Stimulated activated CD4-positive, alpha-beta T cell treated with anti-CD3 and anti-CD28 coated beads, Interleukin-12 subunit alpha, Interleukin-12 subunit beta, amount 100 ng/mL, for 4 hours (primary cell): ENCODE results near the gene PRKG1.
"Not testable (repeated sequence)": the region's sequence is repeated elsewhere in the genome, so short reads cannot be mapped to it uniquely, and the experiment has no call there.

Experiments
- DNase-seq: peaks from one replicate; pipeline ENCODE4 v3.0.0-alpha.2; 2020

PRKG1 gene

DNA sequence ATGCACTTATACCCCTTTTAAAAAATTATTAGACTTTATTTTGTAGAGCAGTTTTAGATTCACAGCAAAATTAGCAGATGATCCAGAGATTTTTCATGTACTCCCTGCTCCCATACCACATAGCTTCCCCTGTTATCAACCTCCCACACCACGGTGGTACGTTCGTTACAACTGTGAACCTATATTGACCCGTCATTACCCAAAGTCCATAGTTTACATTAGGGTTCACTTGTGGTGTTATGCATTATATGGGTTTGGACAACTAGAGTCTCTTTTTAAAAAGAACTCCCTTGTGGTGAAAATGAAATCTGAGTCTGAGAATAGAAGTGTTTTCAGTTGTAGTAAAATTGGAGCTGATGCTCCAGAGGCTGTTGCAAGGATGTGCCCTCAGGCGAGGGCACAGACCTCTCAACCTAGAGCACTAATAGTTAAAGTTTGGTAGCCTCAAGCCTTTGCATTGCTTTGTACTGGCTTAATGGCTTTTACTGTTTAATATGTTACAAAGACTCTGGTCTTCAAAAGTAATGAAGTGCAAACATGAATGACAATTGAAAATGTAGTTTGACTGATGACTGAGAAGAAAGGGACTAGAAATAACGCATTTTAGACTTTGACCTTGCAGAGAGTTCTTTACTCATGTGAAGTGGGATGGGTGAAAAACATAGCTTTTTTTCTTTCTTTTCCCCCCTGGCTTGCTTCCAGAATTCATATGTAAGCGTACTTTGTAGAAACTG lies 655.7 kb downstream of the PRKG1 start:
- DNase-seq, result no peak

DNA sequence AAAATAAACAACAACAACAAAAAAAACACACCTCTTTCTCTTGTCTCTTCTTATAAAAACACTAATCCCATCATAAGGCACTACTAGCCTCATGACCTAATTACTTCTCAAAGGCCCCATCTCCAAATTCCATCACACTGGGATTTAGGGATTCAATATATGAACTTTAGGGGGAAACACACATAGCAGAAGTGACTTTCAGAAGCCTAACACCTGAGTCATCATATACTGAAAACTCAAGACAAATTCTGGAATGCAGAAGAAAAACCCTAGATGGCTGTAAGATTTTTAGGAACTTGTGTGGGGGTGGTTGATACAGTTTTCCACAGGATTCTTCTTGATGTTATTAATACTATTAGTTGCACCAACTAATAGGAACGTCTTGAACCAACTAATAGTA lies 658.8 kb downstream of the PRKG1 start:
- DNase-seq, result no peak

DNA sequence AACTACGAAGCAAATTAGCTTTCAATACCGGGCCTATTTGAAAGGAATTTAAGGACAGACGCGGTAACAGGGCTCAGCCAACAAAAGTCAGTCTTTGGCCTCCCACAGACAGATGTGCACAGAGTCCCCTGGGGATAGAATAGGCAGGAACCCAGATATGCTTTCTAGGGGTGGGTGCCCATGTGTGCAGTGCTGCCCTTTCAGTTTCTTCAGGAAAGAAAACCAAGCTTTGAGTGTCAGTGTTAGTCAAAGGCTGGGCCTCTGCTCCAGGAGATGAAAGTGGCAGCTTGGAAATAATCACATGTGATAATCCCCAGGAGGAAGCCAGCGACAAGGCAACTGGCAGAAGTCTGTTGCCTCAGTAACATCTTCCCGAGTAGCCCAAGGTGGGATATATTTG lies 668.9 kb downstream of the PRKG1 start:
- no peak for DNase-seq

DNA sequence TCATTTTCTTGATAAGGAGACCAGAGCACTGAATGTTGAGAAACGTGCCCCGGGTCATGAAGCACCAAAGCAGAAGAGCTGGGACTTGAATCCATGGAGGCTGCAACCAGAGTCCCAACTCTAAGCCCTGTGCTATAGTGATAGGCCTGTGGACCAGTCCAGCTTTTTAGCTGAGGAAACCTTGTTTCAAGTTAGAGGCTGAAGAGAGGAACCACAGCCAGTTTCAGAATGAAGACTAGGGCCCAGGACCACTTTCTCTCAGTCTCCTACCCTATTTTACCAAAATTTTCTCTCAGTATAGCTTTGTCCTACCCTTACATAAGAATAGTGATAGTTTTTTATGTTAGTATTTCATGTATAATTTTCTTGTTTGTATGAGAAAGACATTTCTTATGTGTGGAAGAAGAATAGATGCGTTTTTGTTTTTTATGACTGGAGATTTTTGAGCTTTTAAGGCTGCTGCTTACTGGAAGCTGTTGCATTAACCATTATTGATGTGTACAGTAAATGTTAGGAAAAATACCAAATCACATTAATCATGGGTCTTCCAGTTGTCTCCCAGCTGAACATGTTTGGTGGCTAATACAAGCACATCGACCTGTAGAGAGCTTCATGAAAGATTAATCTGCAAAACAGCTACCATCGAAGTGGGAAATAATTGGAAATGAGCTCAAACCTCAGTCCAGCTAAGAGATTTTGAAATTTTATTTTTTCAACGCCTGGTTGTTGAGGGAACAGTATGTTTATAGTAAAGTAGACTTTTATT lies 670.1 kb downstream of the PRKG1 start:
- DNase-seq, result no peak

DNA sequence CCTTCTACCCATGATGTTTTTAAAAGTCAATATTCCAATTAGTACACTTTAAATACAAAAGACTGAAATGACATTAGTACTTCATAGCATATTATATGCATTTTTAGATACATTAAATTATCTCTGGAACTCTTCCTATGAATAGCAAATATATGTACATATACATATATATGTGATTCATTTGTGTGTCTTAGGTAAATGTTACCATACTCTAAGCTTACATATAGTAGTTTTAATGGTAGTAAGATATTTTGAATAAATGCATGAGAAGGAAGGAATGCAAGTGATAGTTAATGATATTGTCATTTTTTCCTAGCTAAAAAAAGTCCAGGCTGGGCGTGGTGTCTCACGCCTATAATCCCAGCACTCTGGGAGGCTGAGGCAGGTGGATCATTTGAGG lies 671.1 kb downstream of the PRKG1 start:
- no peak for DNase-seq

DNA sequence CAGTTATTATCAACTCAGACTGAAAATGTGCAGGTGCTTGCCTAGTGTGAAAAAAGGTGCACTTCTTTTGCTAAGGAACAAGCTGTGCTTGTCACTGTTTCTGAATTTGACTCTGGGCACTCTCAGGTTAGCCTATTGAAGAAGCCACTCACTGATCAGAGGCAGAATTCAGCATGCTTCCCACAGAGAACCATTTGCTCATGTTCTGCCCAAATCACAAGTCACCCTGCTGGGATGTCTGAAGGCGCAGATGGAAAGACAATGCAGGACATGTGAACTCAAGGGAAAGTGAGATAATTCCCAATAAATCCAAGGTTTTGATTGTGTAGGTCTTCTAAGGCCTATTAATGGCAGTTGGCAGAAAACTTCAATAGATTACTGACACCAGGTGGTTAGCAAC lies 672.9 kb downstream of the PRKG1 start:
- no peak for DNase-seq

DNA sequence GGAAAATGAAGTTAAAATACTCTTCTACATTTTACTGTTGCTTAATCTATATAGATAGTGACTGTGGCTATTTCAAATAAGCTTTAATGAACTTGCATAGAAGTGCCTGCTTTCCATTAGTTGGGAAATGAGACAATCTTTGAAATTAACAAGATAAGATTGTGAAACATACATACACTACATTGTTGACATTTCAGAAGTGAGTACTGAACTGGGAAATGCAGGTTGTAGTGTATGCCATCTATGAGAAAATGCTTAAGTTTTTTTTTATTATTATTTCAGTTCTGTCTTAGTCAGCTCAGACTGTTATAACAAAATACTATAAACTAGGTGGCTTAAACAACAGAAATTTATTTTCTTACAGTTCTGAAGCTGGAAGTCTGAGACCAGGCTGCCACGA lies 674.7 kb downstream of the PRKG1 start:
- DNase-seq, result no peak

DNA sequence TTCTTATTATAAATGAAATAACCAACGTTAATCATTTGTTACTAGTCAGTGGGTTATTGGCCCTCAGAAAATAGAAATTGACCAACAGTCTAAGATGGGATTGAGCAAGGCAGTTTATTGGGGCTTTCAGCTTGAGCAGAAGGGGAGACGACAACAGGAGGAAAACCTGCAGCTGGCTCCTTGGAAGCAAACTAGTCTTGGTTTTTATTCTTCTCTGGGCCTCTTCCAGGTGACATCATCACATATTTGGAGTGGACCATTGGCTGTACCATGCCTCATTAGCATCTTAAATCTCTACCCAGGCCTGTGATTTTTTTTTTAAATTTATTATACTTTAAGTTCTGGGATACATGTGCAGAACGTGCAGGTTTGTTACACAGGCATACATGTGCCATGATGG lies 684.1 kb downstream of the PRKG1 start:
- no peak for DNase-seq

DNA sequence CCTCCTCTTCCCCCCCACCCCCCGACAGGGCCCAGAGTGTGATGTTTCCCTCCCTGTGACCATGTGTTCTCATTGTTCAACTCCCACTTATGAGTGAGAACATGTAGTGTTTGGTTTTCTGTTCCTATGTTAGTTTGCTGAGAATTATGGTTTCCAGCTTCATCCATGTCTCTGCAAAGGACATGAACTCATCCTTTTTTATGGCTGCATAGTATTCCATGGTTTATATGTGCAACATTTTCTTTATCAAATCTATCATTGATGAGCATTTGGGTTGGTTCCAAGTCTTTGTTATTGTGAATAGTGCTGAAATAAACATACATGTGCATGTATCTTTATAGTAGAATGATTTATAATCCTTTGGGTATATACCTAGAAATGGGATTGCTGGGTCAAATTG lies 684.6 kb downstream of the PRKG1 start:
- not testable (repeated sequence) for DNase-seq

DNA sequence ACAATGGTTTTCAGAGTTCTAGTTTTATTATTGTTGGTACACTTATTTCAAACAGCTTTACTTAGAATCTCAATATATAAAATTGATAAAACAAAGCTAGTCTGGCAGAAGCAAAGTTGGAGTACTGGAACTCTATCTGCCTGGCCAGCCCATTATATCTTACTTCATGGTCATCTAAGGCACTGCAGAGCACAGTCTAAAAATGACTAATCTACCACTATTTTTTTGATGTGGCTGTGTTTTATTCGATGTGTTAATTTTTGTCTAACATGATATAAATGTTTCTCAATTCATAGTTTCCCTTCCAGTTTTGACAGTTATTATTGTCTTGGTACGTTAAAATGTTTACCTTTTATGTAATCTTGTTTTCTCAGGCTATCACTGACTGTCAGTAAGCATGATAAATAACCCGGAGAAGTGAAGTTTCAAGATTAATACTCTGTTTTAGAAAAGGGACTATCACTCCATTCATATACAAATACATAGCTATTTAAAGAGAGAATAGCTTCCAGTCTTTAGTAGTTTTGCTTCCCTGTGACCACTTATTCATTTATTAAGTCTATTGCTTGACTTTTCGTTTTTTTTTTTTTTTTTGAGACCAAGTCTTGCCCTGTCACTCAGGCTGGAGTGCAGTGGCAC lies 685.7 kb downstream of the PRKG1 start:
- no peak for DNase-seq

DNA sequence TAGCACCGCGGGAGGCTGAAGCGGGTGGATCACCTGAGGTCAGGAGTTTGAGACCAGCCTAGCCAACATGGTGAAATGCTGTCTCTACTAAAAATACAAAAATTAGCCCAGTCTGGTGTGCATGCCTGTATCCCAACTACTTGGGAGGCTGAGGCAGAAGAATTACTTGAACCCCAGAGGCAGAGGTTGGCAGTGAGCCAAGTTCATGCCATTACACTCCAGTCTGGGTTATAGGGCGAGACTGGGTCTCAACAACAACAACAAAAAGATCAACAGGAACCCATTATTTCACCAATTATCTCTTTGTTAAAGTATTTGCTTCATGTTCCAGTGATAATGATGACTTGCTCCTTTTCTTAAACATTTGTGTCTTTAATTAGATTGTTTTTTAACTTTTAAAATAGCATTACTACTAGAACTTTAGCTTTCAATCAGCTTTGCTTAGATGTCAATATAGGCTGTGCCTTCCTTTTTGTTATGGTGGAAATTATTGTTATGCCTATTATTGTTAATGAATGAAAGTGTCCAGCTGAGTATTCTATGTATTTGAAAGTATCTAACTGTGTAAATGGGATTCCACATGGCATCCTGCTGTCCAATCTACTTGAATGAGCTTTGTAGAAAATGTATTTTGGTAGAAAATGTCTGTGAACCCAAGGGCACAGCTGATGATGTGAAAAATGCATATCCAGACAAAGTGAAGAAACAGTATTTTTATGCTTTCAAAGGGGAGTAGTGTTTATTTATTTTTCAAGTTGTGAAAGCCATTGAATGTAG lies 686.8 kb downstream of the PRKG1 start:
- DNase-seq, result no peak

DNA sequence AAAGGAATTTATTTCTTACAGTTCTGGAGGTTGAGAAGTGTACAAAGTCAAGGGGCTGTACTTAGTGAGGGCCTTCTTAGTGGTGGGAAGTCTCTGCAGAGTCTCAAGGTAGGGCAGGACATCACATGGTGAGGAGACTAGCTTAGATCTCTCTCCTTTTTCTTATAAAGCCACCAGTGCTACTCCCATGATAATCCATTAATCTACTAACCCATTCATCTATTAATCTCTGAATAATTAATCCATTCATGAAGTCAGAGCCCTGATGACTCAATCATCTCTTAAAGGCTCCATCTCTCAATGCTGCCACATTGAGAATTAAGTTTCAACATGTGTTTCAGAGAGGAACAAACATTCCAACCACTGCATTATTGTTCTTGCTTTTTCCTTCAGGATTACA lies 689.5 kb downstream of the PRKG1 start:
- DNase-seq, result no peak

DNA sequence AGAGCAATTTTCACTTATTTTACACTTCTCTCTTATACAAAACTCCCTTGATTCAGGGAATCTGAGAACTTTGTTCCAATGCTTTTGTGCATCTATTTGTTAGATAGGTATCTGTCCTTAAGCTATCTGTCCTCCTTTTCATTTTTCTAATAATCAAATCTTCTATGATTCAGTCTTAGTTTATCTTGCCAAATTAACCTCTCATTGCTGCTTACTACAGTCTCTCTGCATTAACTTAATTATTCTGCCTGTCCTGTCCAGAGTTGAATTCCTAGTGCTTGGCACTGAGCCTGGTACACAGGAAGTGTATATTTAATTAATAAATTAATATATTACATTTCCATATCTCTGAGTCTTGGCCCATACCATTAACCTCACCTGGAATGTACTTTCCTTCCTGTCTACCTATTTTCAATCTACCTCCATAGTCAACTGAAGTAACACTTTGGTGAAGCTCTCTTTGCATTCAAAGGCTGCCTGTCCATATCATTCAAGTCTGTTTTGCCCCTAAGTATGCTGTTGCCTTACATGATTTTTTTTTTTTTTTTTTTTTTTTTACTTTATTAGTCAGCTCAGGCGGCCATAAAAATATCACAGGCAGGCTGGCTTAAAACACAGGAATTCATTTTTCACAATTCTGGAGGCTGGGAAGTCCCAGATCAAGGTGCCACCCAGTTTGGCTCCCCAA lies 691.1 kb downstream of the PRKG1 start:
- DNase-seq, result no peak

DNA sequence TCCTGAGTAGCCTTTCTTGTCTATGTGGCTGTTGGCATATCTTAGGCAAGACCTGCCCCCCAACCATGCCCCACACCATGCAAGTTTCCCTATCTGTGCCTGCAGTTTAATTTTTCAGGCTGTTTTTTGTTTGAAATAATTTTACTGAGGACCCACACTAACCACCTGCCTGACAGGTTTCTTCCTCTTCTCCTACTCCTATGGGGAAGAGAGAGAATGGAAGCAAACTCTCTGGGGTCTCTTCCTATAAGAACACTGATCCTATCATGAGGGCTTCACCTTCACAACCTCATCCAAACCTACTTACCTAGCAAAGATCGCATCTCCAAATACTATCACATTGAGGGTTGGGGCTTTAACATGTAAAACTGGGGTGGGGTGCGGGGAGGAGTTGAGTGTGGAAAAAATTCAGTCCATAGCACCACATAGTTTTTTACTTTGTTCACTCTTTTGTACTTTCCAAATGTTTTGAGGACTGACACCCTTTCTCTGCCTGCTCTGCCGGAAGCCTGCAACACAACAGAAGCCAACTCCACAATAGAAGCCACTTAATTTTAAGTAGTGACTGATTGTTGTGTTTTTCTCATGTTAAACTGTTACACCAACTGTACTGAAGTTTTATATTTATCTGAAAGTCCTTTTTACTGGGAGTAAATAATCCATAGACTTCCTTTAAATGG lies 692.3 kb downstream of the PRKG1 start:
- DNase-seq, result no peak

DNA sequence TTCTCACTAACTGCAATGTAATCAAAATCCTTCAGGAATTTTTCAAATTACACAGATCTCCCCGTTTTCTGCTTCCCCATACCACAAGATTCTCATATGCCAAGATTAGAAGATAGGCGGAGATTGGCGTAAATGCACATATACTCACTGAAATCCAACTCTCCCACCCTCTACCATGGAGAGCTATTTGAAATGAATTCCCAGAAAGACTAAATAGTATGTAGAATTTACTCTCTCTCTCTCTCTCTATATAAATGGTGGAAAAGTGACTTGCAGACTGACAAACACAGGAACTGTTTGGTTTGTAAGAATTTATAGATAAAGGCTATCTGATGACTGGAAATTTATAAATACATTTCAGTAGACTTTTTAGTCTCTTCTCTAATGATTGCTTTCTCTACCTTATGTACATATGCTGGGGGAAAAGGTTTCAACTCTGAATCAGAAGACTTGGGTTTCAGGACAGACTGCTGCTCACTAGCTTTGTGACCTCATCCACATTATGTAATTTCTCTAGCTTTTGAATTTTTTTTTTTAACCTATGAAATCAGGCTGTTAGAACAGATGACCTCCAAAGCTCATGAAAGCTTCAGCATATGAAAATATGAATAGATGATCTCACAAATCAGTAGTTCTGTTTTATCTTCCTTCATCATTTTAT lies 692.9 kb downstream of the PRKG1 start:
- DNase-seq, result no peak

DNA sequence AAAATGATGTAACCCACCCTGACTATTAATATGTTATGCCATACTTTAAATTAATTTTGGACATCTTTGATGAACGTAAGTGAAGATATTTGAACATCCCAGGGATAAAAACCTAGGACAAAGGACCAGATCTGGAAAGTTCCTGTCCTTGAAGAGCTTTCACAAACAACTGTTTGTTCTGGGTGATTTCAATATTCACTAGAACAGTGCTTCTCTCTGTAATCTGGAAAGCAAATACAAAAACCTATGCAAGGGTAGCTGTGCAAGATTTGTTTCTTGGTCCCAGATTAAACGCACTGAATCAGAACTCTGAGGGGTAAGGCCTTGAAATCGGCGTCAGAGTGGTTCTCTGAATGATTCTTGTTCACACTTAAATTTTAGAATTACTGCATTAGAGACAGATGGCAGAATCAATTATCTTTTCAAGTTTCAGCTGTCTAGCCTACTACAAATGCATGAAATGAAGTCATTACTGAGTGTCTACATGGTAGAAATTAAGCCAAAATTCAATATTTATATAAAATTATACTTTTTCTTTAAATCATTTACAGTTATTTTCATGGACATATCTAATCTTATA lies 694.7 kb downstream of the PRKG1 start:
- no peak for DNase-seq

DNA sequence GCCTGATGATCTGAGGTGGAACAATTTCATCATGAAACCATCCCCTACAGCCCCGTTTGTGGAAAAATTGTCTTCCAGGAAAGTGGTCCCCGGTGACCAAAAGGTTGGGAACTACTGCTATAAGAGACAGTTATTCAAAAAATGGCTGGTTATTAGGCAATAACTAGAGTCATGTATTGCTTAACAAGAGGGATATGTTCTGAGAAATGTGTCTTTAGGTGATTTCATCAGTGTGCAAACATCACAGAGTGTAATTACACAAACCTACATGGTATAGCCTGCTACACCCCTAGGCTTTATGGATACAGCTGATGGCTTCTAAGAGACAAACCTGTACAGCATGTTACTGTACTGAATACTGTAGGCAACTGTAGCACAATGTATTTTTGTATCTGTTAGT lies 696.4 kb downstream of the PRKG1 start:
- DNase-seq, result no peak

DNA sequence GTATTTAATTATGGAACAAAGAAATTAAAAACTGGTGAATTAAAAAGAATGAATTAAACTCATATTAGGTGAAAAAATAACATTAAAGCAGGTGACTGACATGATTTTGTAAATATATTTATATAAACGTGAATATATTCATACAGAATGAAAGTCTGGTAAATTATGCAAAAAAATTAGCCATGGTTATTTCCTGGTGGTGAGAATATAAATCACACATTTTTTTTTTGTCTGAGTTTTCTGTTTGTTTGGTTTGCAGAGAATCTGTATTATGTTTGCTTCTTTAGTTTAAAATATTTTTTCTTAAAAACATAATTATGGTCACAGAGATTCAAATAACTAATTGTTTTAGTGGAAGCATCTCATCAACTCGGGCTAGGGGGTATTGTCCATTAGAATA lies 698.1 kb downstream of the PRKG1 start:
- no peak for DNase-seq

DNA sequence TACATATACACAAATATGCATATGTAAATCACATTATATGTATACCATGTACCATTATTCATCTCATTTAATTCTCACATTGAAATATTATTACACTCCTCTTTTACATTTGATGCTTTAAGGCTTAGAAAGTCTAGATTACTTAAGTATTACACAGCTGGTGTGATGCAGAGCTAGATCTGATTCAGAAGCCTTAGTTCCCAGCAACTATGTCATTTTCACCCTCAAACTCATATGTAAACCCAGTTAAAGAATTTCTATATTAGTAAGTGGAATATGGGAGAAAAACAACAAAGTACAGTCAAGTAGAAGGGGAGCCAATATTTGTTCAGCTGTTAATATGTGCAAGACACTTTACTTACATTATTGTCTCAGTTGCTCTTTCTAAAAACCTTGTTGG lies 699.4 kb downstream of the PRKG1 start:
- DNase-seq, result no peak

DNA sequence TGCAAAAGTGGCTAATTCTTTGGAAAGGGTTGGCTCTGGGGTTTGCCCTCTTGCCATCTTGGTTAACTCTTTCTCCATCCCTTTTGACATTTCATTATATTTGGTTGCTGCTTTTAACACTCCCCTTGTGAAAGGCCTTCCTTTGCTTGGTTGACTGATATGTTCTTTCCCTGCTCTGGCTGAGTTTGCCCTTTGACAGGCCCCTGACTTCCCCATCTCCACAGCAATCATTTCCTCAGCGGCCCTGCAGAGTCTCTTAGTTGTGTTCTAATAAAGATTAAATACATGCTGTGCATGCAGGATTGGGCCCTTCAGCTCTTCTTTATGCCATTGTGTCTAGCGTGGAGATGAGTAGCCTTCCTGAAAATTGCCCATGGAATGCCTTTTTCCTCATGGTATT lies 709.7 kb downstream of the PRKG1 start:
- DNase-seq, result no peak

DNA sequence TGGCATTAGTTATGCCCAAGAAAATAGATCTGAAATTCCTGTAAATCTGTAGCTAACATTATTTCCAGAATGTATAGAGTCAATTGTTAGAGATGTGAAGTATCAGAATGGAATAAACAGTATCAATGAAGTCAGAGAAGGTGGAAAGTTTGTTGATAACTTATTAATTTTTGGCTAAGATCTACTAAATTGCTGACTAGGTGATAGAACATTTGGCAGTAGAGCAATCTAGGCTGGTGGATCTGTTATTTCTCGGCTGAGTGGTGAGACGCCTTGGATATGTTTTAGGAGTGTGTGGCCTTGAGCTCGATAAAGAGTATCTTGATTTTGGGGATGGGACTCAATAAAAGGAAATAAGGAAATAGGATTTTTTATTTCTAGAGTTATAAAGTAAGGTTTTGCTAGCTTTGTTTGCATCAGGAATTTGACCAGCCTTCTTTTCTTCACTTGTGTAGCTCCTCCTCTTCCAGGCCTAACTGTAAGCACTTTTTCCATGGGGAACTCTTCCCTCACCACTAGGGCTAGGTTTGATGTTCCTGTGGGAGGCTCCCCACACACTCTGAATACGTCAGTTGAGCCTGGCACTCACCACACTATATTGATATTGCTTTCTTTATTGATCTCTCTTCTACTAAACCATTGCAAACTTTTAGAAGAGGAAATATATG lies 711.9 kb downstream of the PRKG1 start:
- DNase-seq, result no peak
